ENCODE results near the gene EEFSEC. TPM values are rescaled to one million over a fixed set of nuclear protein-coding genes. Genes with fewer than 3 reads are reported as not detected.
A peak's percentile ranks its signal among the peaks of the same experiment; 100 is the strongest.

EEFSEC gene
- total RNA-seq, 1 experiment from 2014 or later, result 15.4 TPM

DNA sequence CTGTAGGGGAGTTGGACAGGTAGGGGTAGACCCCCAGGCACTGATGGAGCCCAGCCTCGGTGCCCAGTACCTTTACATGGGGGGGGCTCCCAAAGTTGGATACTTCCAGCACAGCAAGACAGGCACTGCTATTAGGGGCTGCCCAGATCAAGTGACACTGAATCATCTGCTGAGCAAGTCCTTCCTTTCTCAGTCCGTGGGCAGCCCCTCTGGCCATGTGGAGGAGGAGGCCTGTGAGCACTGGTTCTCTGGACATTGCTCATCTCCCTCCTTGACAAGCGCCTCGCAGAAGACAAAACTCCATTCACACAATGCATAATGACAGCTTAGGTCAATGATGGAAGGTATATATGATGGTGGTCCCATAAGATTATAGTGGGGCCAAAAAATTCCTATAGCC lies 35.7 kb downstream of the EEFSEC start:
- in situ Hi-C loops (cut with HindIII; ENCODE audit: low pct_unique_long_range_greater_than_20kb, low sequenced_read_pairs), result no loop called here
- H3K27ac ChIP-seq (ENCODE audit: low read length), result no peak overlapping the region
- TF ChIP-seq SIN3A (IDR thresholded peaks at IDR 0.05; ENCODE audit: borderline replicate concordance, insufficient read depth, low read depth, low read length) (no peak), TCF7L2 (IDR thresholded peaks at IDR 0.05; ENCODE audit: low read depth, low read length) (no peak), POLR2AphosphoS5 (IDR thresholded peaks at IDR 0.05; ENCODE audit: low read depth, low read length) (no peak)
- TF ChIP-seq, protein P1, sequence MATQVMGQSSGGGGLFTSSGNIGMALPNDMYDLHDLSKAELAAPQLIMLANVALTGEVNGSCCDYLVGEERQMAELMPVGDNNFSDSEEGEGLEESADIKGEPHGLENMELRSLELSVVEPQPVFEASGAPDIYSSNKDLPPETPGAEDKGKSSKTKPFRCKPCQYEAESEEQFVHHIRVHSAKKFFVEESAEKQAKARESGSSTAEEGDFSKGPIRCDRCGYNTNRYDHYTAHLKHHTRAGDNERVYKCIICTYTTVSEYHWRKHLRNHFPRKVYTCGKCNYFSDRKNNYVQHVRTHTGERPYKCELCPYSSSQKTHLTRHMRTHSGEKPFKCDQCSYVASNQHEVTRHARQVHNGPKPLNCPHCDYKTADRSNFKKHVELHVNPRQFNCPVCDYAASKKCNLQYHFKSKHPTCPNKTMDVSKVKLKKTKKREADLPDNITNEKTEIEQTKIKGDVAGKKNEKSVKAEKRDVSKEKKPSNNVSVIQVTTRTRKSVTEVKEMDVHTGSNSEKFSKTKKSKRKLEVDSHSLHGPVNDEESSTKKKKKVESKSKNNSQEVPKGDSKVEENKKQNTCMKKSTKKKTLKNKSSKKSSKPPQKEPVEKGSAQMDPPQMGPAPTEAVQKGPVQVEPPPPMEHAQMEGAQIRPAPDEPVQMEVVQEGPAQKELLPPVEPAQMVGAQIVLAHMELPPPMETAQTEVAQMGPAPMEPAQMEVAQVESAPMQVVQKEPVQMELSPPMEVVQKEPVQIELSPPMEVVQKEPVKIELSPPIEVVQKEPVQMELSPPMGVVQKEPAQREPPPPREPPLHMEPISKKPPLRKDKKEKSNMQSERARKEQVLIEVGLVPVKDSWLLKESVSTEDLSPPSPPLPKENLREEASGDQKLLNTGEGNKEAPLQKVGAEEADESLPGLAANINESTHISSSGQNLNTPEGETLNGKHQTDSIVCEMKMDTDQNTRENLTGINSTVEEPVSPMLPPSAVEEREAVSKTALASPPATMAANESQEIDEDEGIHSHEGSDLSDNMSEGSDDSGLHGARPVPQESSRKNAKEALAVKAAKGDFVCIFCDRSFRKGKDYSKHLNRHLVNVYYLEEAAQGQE (IDR thresholded peaks at IDR 0.05; ENCODE audit: insufficient read depth in 1 of 2, low read depth in 2 of 2, low read length in 1 of 2), result no peak
- TF ChIP-seq, protein P2, sequence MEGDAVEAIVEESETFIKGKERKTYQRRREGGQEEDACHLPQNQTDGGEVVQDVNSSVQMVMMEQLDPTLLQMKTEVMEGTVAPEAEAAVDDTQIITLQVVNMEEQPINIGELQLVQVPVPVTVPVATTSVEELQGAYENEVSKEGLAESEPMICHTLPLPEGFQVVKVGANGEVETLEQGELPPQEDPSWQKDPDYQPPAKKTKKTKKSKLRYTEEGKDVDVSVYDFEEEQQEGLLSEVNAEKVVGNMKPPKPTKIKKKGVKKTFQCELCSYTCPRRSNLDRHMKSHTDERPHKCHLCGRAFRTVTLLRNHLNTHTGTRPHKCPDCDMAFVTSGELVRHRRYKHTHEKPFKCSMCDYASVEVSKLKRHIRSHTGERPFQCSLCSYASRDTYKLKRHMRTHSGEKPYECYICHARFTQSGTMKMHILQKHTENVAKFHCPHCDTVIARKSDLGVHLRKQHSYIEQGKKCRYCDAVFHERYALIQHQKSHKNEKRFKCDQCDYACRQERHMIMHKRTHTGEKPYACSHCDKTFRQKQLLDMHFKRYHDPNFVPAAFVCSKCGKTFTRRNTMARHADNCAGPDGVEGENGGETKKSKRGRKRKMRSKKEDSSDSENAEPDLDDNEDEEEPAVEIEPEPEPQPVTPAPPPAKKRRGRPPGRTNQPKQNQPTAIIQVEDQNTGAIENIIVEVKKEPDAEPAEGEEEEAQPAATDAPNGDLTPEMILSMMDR (IDR thresholded peaks at IDR 0.05), result no peak
- no peaks in the 10 kb centered on the region for H3K27me3 ChIP-seq (ENCODE audit: control insufficient read depth, insufficient read depth, low read length)
- ChIA-PET POLR2A (interaction anchor here (0.6 kb wide), 1 partner anchor 384 kb away, joined by 3 read pairs; no protein-coding TSS in a partner anchor), CTCF (interaction anchor here (0.6 kb wide), 1 partner anchor 391 kb away, joined by 6 read pairs; no protein-coding TSS in a partner anchor)
- intact Hi-C loops (cut with micrococcal nuclease; ENCODE audit: unreplicated experiment), result no loop called here
- ATAC-seq, result no peak
- no TSS peak for BruUV-seq (replicated peaks)
- H3K36me3 ChIP-seq (ENCODE audit: control insufficient read depth, insufficient read depth, low read length), result no peaks in the 10 kb centered on the region
- no peak overlapping the region for H3K4me3 ChIP-seq (ENCODE audit: low read depth in 2 of 2, low read length in 2 of 2)
- DNase-seq (ENCODE audit: low read depth, low spot score), result no peak
- H3K4me1 ChIP-seq (ENCODE audit: control insufficient read depth, insufficient read depth, low read length), result no peaks in the 10 kb centered on the region
- no peaks in the 10 kb centered on the region for H3K9me3 ChIP-seq (ENCODE audit: control insufficient read depth, insufficient read depth, low read depth, low read length)

DNA sequence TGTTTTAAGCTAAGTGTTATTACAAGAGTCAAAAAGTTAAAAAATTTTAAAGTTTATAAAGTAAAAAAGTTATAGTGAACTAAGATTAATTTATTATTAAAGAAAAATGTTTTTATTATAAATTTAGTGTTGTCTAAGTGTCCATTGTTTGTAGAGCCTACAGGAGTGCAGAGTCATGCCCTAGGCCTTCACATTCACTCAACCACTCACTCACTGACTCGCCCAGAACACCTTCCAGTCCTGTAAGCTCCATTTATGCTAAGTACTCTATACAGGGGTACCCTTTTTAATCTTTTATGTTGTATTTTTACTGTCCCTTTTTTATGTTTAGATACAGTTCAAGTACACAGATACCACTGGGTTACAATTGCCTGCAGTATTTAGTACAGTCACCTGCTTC lies 37.2 kb downstream of the EEFSEC start:
- DNase-seq (ENCODE audit: low read depth, low spot score) (no peak), ATAC-seq (0 out of 2 replicates have a peak, but pooled peaks have one; percentile 44)
- ChIA-PET CTCF (no interaction called here), POLR2A (no interaction called here)
- no peaks in the 10 kb centered on the region for H3K4me1 ChIP-seq (ENCODE audit: control insufficient read depth, insufficient read depth, low read length)
- in situ Hi-C loops (cut with HindIII; ENCODE audit: low pct_unique_long_range_greater_than_20kb, low sequenced_read_pairs), result no loop called here
- intact Hi-C loops (cut with micrococcal nuclease; ENCODE audit: unreplicated experiment), result no loop called here
- H3K9me3 ChIP-seq (ENCODE audit: control insufficient read depth, insufficient read depth, low read depth, low read length), result no peaks in the 10 kb centered on the region
- no peaks in the 10 kb centered on the region for H3K27me3 ChIP-seq (ENCODE audit: control insufficient read depth, insufficient read depth, low read length)
- no peak overlapping the region for H3K27ac ChIP-seq (ENCODE audit: low read length)
- BruUV-seq (replicated peaks), result no TSS peak
- H3K36me3 ChIP-seq (ENCODE audit: control insufficient read depth, insufficient read depth, low read length), result no peaks in the 10 kb centered on the region
- H3K4me3 ChIP-seq (ENCODE audit: low read depth in 2 of 2, low read length in 2 of 2), result no peak overlapping the region
- no peak for TF ChIP-seq POLR2AphosphoS5 (IDR thresholded peaks at IDR 0.05; ENCODE audit: low read depth, low read length)
- no peak for TF ChIP-seq TCF7L2 (IDR thresholded peaks at IDR 0.05; ENCODE audit: low read depth, low read length)
- TF ChIP-seq, protein P1 (IDR thresholded peaks at IDR 0.05; ENCODE audit: insufficient read depth in 1 of 2, low read depth in 2 of 2, low read length in 1 of 2), result no peak
- TF ChIP-seq, protein P2 (IDR thresholded peaks at IDR 0.05), result no peak
- TF ChIP-seq SIN3A (IDR thresholded peaks at IDR 0.05; ENCODE audit: borderline replicate concordance, insufficient read depth, low read depth, low read length), result no peak

Data from Panc1 (cell line).